PC-3 (cell line): ENCODE data around the gene RAB11A. TPM values are rescaled to one million over a fixed set of nuclear protein-coding genes. Genes with fewer than 3 reads are reported as not detected.

Experiments used
- ATAC-seq: fragments of 200-7000 bp; cut with Tn5 transposase; 2 replicates; pipeline ENCODE4 v1.9.1; 2020; ENCODE audit warnings: mild to moderate bottlenecking, moderate library complexity
- BruUV-seq: library from RNA; stranded (reverse); fragments of 400-500 nt; replicated peaks from 2 replicates; lab custom pipeline; 2021; lab: Mats Ljungman, UMichigan
- CTCF ChIA-PET: fragments of 300-600 bp; sonication (Branson Sonifier 250); formaldehyde crosslinking; loops from one replicate; lab custom pipeline; 2022; ENCODE audit warnings: antibody characterized with exemption; lab: Charles Lee
- POLR2A ChIA-PET: fragments of 300-600 bp; sonication (Branson Sonifier 250); formaldehyde crosslinking; loops from one replicate; lab custom pipeline; 2022; ENCODE audit warnings: antibody characterized with exemption; ENCODE audit not compliant: unreplicated experiment; lab: Charles Lee
- DNase-seq: peaks from one replicate; pipeline ENCODE4 v3.0.0-alpha.2; 2015
- H2AFZ ChIP-seq: fragments of 300-600 bp; sonication (generic); 2 replicates; pipeline ENCODE4 v1.6.0; 2016; ENCODE audit warnings: antibody characterized with exemption, low read length
- H3F3A ChIP-seq: fragments of 300-600 bp; sonication (generic); one replicate; pipeline ENCODE4 v1.6.0; 2017; ENCODE audit warnings: antibody characterized with exemption, low read length, control low read depth, mild to moderate bottlenecking; ENCODE audit not compliant: unreplicated experiment
- H3K27ac ChIP-seq: fragments of 300-600 bp; sonication (generic); 2 replicates; pipeline ENCODE4 v1.5.1; 2016; ENCODE audit warnings: mild to moderate bottlenecking, low read length
- H3K27me3 ChIP-seq: fragments of 300-600 bp; sonication (generic); 2 replicates; pipeline ENCODE4 v1.6.1; 2016; ENCODE audit warnings: low read length, mixed read lengths
- H3K36me3 ChIP-seq: fragments of 300-600 bp; sonication (generic); 2 replicates; pipeline ENCODE4 v1.6.1; 2016; ENCODE audit warnings: low read depth, mixed run types, low read length, mixed read lengths
- H3K4me1 ChIP-seq: fragments of 300-600 bp; sonication (generic); 2 replicates; pipeline ENCODE4 v1.5.1; 2016; ENCODE audit warnings: low read length; ENCODE audit not compliant: insufficient read depth
- H3K4me2 ChIP-seq: fragments of 300-600 bp; sonication (generic); 2 replicates; pipeline ENCODE4 v1.6.0; 2016; ENCODE audit warnings: low read length
- H3K4me3 ChIP-seq: fragments of 300-600 bp; sonication (generic); 2 replicates; pipeline ENCODE4 v1.5.1; 2016; ENCODE audit warnings: mild to moderate bottlenecking, low read length, mixed read lengths
- H3K79me2 ChIP-seq: fragments of 300-600 bp; sonication (generic); 2 replicates; pipeline ENCODE4 v1.6.1; 2017; ENCODE audit warnings: low read length, mixed read lengths
- H3K9ac ChIP-seq: fragments of 300-600 bp; sonication (generic); 2 replicates; pipeline ENCODE4 v1.6.0; 2016; ENCODE audit warnings: mild to moderate bottlenecking, low read length
- H3K9me2 ChIP-seq: fragments of 300-600 bp; sonication (generic); replicated peaks from 2 replicates; pipeline ENCODE4 v1.6.1; 2016; ENCODE audit warnings: mixed run types, low read length, mixed read lengths
- H3K9me3 ChIP-seq: fragments of 300-600 bp; sonication (generic); 2 replicates; pipeline ENCODE4 v1.6.1; 2016; ENCODE audit warnings: low read length, mixed read lengths
- H4K20me1 ChIP-seq: fragments of 300-600 bp; sonication (generic); 2 replicates; pipeline ENCODE4 v1.6.1; 2016; ENCODE audit warnings: low read length, mixed read lengths
- EZH2 ChIP-seq: fragments of 300-600 bp; sonication (generic); IDR thresholded peaks from one replicate; pipeline ENCODE4 v1.6.1; 2017; ENCODE audit warnings: antibody characterized with exemption, mild to moderate bottlenecking, low read length; ENCODE audit not compliant: unreplicated experiment
- EZH2phosphoT487 ChIP-seq: fragments of 300-600 bp; sonication (generic); IDR thresholded peaks from 2 replicates; pipeline ENCODE4 v1.6.1; 2018; ENCODE audit warnings: mild to moderate bottlenecking, antibody characterized with exemption, low read length, borderline replicate concordance
- intact Hi-C: fragments of 100-400 bp; cut with micrococcal nuclease; formaldehyde crosslinking; loops from 2 replicates; pipeline ENCODE4 v1.9.0; 2023
- total RNA-seq: library from RNA; depleted of rRNA; stranded (reverse); fragments of >200 nt; gene quantifications from 2 replicates; pipeline ENCODE4 v1.2.3, GENCODE V29; 2014
- TF ChIP-seq, protein P1 (sequence below): fragments of 300-600 bp; sonication (generic); conservative IDR thresholded peaks from 2 replicates; pipeline ENCODE4 v1.5.1; 2017; ENCODE audit warnings: antibody characterized with exemption, low read depth, mild to moderate bottlenecking, low read length

RAB11A gene
- total RNA-seq, 1 experiment from 2014 or later = 171 TPM

DNA sequence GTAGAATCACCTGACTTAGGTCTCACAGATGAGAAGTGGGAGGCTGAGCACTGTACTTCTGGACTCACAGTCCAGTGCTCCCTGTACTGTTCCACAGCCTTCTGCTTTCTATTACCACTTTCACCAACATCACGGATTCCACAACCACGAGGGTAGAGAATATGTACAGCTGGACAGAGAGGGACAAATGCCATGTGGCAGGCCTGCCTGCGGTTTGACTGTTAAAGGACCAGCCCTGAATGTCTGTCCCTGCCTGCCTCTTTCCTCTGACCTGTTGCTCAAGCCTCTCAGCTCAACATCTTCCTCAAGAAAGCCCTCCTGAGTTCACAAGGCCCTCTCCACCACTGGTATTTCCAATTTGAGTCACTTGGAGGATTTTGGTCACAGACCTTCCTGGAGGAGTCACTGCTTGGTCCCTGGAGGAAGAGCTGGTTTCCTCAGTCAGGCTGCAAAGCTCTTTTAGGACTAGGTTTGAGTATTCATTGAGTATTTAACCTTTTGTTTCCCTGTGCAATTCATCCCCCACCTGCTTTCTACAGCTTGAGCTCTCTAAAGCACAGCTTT is 49.1 kb downstream of the RAB11A start:
- Histone ChIP-seq H3K36me3 (no peaks in the 10 kb centered on the region), H3F3A (no peaks in the 10 kb centered on the region), H3K9me3 (no peaks in the 10 kb centered on the region), H2AFZ (no peak overlapping the region), H4K20me1 (no peaks in the 10 kb centered on the region), H3K9ac (no peak overlapping the region), H3K9me2 (no peaks in the 10 kb centered on the region), H3K4me3 (no peak overlapping the region), H3K27me3 (no peaks in the 10 kb centered on the region), H3K4me2 (no peak overlapping the region), H3K27ac (no peak overlapping the region), H3K4me1 (no peaks in the 10 kb centered on the region), H3K79me2 (no peaks in the 10 kb centered on the region)
- ATAC-seq = no peak
- intact Hi-C loops = no loop called here
- no peak for DNase-seq
- CTCF ChIA-PET = no interaction called here
- BruUV-seq = no TSS peak
- TF ChIP-seq EZH2 (no peak), EZH2phosphoT487 (no peak)
- TF ChIP-seq, protein P1, sequence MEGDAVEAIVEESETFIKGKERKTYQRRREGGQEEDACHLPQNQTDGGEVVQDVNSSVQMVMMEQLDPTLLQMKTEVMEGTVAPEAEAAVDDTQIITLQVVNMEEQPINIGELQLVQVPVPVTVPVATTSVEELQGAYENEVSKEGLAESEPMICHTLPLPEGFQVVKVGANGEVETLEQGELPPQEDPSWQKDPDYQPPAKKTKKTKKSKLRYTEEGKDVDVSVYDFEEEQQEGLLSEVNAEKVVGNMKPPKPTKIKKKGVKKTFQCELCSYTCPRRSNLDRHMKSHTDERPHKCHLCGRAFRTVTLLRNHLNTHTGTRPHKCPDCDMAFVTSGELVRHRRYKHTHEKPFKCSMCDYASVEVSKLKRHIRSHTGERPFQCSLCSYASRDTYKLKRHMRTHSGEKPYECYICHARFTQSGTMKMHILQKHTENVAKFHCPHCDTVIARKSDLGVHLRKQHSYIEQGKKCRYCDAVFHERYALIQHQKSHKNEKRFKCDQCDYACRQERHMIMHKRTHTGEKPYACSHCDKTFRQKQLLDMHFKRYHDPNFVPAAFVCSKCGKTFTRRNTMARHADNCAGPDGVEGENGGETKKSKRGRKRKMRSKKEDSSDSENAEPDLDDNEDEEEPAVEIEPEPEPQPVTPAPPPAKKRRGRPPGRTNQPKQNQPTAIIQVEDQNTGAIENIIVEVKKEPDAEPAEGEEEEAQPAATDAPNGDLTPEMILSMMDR = no peak
- POLR2A ChIA-PET = no interaction called here

DNA sequence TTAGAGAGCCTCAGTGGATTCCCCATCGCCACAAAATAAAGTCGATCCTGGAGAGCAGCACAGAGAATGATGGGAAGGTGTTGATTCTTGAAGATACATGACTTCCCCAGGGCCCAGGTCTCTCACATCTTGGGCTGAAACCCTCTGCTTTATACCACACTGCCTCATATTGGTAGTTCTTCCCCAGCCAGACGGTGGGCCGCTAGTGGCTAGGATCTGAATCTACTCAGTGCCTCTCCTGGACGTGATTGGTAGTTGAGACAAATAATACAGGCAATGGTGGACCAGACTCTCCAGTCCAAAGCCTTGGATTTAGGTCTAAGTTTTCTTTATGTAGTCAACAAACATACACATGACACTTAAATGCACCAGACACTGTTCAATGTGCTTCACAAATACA is 49.7 kb downstream of the RAB11A start:
- POLR2A ChIA-PET = no interaction called here
- H4K20me1 ChIP-seq = no peaks in the 10 kb centered on the region
- intact Hi-C loops = no loop called here

DNA sequence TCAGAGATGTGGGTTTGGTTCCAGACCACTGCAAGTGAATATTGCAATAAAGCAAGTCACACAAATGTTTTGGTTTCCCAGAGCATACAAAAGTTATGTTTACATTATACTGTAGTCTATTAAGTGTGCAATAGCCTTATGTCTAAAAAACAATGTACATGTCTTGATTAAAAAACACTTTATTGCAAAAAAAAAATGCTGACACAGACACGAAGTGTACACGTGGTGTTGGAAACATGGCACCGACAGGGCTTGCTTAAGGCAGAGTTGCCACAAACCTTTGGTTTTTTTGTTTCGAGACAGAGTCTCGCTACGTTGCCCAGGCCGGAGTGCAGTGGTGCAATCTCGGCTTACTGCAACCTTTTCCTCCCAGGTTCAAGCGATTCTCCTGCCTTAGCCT is 50.1 kb downstream of the RAB11A start:
- ATAC-seq (no peak), DNase-seq (no peak)
- Histone ChIP-seq H3K79me2 (no peaks in the 10 kb centered on the region), H3K4me3 (no peak overlapping the region), H3K9ac (no peak overlapping the region), H3K4me2 (no peak overlapping the region), H3K27me3 (no peaks in the 10 kb centered on the region), H3K4me1 (no peaks in the 10 kb centered on the region), H3K36me3 (no peaks in the 10 kb centered on the region), H4K20me1 (no peaks in the 10 kb centered on the region), H3K9me3 (no peaks in the 10 kb centered on the region), H3K27ac (no peak overlapping the region), H3F3A (no peaks in the 10 kb centered on the region), H3K9me2 (no peaks in the 10 kb centered on the region), H2AFZ (no peak overlapping the region)
- intact Hi-C loops = no loop called here
- no TSS peak for BruUV-seq
- CTCF ChIA-PET = no interaction called here
- TF ChIP-seq, protein P1 = no peak
- TF ChIP-seq EZH2phosphoT487 (no peak), EZH2 (no peak)
- POLR2A ChIA-PET = no interaction called here

More for the DNA sequence above, 49.7 kb downstream of the RAB11A start:
- no peak overlapping the region for H2AFZ ChIP-seq
- no TSS peak for BruUV-seq
- no peaks in the 10 kb centered on the region for H3F3A ChIP-seq
- H3K36me3 ChIP-seq = no peaks in the 10 kb centered on the region
- ATAC-seq (no peak), DNase-seq (no peak)
- H3K79me2 ChIP-seq = no peaks in the 10 kb centered on the region
- H3K4me3 ChIP-seq = no peak overlapping the region
- H3K9me2 ChIP-seq = no peaks in the 10 kb centered on the region
- no peaks in the 10 kb centered on the region for H3K4me1 ChIP-seq
- H3K27me3 ChIP-seq = no peaks in the 10 kb centered on the region
- H3K9ac ChIP-seq = no peak overlapping the region
- CTCF ChIA-PET = no interaction called here
- no peak overlapping the region for H3K27ac ChIP-seq
- H3K4me2 ChIP-seq = no peak overlapping the region
- TF ChIP-seq EZH2 = no peak
- TF ChIP-seq, protein P1 = no peak
- no peak for TF ChIP-seq EZH2phosphoT487
- H3K9me3 ChIP-seq = no peaks in the 10 kb centered on the region
